Right lobe of liver (tissue), 6 donors: ENCODE results near the gene COL4A6. TPM values are rescaled to one million over a fixed set of nuclear protein-coding genes. Genes with fewer than 3 reads are reported as not detected.

Experiments used
- ATAC-seq, 4 donors: fragments of 200-7000 bp; cut with Tn5 transposase; one replicate each; pipeline ENCODE4 v1.9.1; 2020; ENCODE audit warnings: mild to moderate bottlenecking in 4 of 4, moderate library complexity in 4 of 4
- DNase-seq, 3 donors: peaks; one replicate each; pipeline ENCODE4 v3.0.0-alpha.2; 2020
- H3K27ac ChIP-seq, 3 donors: fragments of 200-600 bp; one replicate each; pipeline ENCODE4 v1.8.0; 2022
- H3K27me3 ChIP-seq, 2 donors: fragments of 200-600 bp; one replicate each; pipeline ENCODE4 v1.8.0; 2022
- H3K36me3 ChIP-seq, 4 donors: fragments of 200-600 bp; sonication (generic) in 1 of 4; one replicate each; pipeline versions ENCODE4 v1.5.1 to v1.8.0; 2017 to 2022; ENCODE audit warnings: control low read depth in 1 of 4
- H3K4me1 ChIP-seq, 4 donors: fragments of 200-600 bp; sonication (generic) in 1 of 4; one replicate each; pipeline versions ENCODE4 v1.5.1 to v1.8.0; 2017 to 2022; ENCODE audit warnings: control low read depth in 1 of 4
- H3K4me3 ChIP-seq, 3 donors: fragments of 200-600 bp; one replicate each; pipeline ENCODE4 v1.8.0; 2022
- H3K9me3 ChIP-seq, 4 donors: fragments of 200-600 bp; sonication (generic) in 1 of 4; one replicate each; pipeline versions ENCODE4 v1.5.1 to v1.8.0; 2017 to 2022; ENCODE audit warnings: control low read depth in 1 of 4
- POLR2A ChIP-seq: fragments of 450-650 bp; IDR thresholded peaks from one replicate; pipeline ENCODE4 v1.6.1; 2017; ENCODE audit warnings: antibody characterized with exemption, mild to moderate bottlenecking
- WGBS: methylation state at CpG from one replicate; pipeline ENCODE4 v1.1.6; 2018; ENCODE audit warnings: low coverage, low lambda C conversion rate; ENCODE audit not compliant: insufficient coverage; ENCODE audit errors: missing lambda C conversion rate; 5-methylcytosine and 5-hydroxymethylcytosine counted together
- intact Hi-C, 2 donors: fragments of 100-400 bp; cut with DNase I; formaldehyde crosslinking; loops; one replicate each; pipeline versions ENCODE4 v1.11.2 to v1.14.1; 2022
- total RNA-seq, 6 experiments: library from RNA; depleted of rRNA in 2 of 6; stranded (reverse); fragments of >200 nt in 2 of 6; fragmentation: NEBNext Ultra II Directional in 3 of 6; extraction: Animal tissue kit (Norgen Biotek cat#: 25700) in 3 of 6; gene quantifications; one replicate each; pipeline versions ENCODE4 v1.1.0 to v1.2.4, GENCODE V29; 2016 to 2023
- TF ChIP-seq, protein P1 (sequence below), 4 donors: fragments of 200-600 bp in 3 of 4; fragments of 450-650 bp in 1 of 4; IDR thresholded peaks; one replicate each; pipeline versions ENCODE4 v1.5.1 to v1.8.0; 2016 to 2022; ENCODE audit warnings: antibody characterized with exemption in 4 of 4, mild to moderate bottlenecking in 2 of 4
- donor health status: DM: no; HTN: yes; CAD: no.
- donor health status: DM: no; HTN: no; CAD: no.
- donor health status: DM: no; HTN: no; CAD: no.
- donor health status: DM: no; HTN: yes; CAD: no.
- donor health status: DM: no; HTN: yes; CAD: no.

COL4A6 gene
- total RNA-seq, 6 experiments from 2014 or later: 0.02 to 0.05 TPM; not detected in 4

GRCh38 chrX:108198420-108198819 lies 239.8 kb downstream of the COL4A6 start:
- Histone ChIP-seq H3K4me3 (no peak overlapping the region), H3K36me3 (no peaks in the 10 kb centered on the region), H3K27me3 (no peaks in the 10 kb centered on the region), H3K4me1 (no peaks in the 10 kb centered on the region), H3K9me3 (no peaks in the 10 kb centered on the region), H3K27ac (no peak overlapping the region)
- WGBS: 57% methylated on average over 1 of the region's 1 CpG
- intact Hi-C loops: no loop called here
- no peak for DNase-seq
- ATAC-seq: no peak
- no peak for TF ChIP-seq POLR2A
- TF ChIP-seq, protein P1, sequence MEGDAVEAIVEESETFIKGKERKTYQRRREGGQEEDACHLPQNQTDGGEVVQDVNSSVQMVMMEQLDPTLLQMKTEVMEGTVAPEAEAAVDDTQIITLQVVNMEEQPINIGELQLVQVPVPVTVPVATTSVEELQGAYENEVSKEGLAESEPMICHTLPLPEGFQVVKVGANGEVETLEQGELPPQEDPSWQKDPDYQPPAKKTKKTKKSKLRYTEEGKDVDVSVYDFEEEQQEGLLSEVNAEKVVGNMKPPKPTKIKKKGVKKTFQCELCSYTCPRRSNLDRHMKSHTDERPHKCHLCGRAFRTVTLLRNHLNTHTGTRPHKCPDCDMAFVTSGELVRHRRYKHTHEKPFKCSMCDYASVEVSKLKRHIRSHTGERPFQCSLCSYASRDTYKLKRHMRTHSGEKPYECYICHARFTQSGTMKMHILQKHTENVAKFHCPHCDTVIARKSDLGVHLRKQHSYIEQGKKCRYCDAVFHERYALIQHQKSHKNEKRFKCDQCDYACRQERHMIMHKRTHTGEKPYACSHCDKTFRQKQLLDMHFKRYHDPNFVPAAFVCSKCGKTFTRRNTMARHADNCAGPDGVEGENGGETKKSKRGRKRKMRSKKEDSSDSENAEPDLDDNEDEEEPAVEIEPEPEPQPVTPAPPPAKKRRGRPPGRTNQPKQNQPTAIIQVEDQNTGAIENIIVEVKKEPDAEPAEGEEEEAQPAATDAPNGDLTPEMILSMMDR (IDR thresholded peaks at IDR 0.05): no peak

GRCh38 chrX:108186811-108187210 lies 251.4 kb downstream of the COL4A6 start:
- Histone ChIP-seq H3K9me3 (no peaks in the 10 kb centered on the region), H3K27ac (no peak overlapping the region), H3K4me3 (no peak overlapping the region), H3K36me3 (no peaks in the 10 kb centered on the region), H3K4me1 (no peaks in the 10 kb centered on the region), H3K27me3 (no peaks in the 10 kb centered on the region)
- DNase-seq (no peak), ATAC-seq (peak in 1 of 4 donors; percentile 46)
- intact Hi-C loops: no loop called here
- TF ChIP-seq, protein P1 (IDR thresholded peaks at IDR 0.05): no peak
- no peak for TF ChIP-seq POLR2A
- WGBS: 15% methylated on average over 2 of the region's 4 CpGs

DNA sequence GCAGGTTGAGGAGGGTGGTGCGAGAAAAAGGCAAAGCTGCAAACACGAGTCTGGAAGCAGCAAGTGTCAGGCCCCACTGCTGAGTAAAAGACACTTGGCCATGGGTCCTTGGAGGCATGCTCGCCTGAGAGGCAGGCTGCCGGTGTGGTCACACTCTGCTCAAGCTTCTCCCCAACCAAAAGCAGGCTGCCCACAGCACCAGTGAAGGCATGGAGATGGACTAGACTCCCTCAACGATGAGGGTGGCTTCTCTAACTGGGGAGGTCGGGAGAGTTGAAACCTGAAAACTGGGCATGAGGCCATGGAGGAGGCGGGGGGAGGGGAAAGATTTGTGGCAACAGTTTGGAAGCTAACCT lies 260.1 kb downstream of the COL4A6 start:
- no peaks in the 10 kb centered on the region for H3K9me3 ChIP-seq
- H3K4me1 ChIP-seq: no peaks in the 10 kb centered on the region
- no peak for DNase-seq
- 78% methylated on average over 3 of the region's 7 CpGs for WGBS
- H3K4me3 ChIP-seq: no peak overlapping the region
- TF ChIP-seq, protein P1 (IDR thresholded peaks at IDR 0.05): no peak
- TF ChIP-seq POLR2A: no peak
- H3K36me3 ChIP-seq: no peaks in the 10 kb centered on the region
- H3K27me3 ChIP-seq: no peaks in the 10 kb centered on the region
- no peak overlapping the region for H3K27ac ChIP-seq
- no peak for ATAC-seq
- intact Hi-C loops: no loop called here

GRCh38 chrX:108177351-108178142 lies 260.7 kb downstream of the COL4A6 start:
- Histone ChIP-seq H3K36me3 (no peaks in the 10 kb centered on the region), H3K9me3 (no peaks in the 10 kb centered on the region), H3K4me3 (no peak overlapping the region), H3K27ac (no peak overlapping the region), H3K27me3 (no peaks in the 10 kb centered on the region), H3K4me1 (no peaks in the 10 kb centered on the region)
- intact Hi-C loops: no loop called here
- TF ChIP-seq, protein P1 (IDR thresholded peaks at IDR 0.05): no peak
- no peak for TF ChIP-seq POLR2A
- 63% methylated on average over 7 of the region's 8 CpGs for WGBS
- DNase-seq: no peak
- ATAC-seq: no peak
